Measurements from ENCODE around the gene KIF11.
"Not testable (repeated sequence)": the region's sequence is repeated elsewhere in the genome, so short reads cannot be mapped to it uniquely, and the experiment has no call there.

KIF11 gene

GRCh38 chr10:92591550-92592022 lies 1.3 kb upstream of the KIF11 start:
- peak; percentile 50 for DNase-seq

GRCh38 chr10:92593619-92594588 lies 974 bp downstream of the KIF11 start:
- DNase-seq, result no peak

GRCh38 chr10:92595505-92595904 lies 2.6 kb downstream of the KIF11 start:
- DNase-seq, result no peak

GRCh38 chr10:92598321-92598720 lies 5.4 kb downstream of the KIF11 start:
- DNase-seq, result no peak

- no peak for DNase-seq
These were observed 11.9 kb downstream of the KIF11 start for GRCh38 chr10:92604841-92605240.

GRCh38 chr10:92615515-92615914 lies 22.6 kb downstream of the KIF11 start:
- no peak for DNase-seq

- DNase-seq, result no peak
These were observed 26.4 kb downstream of the KIF11 start for GRCh38 chr10:92619368-92619767.

- no peak for DNase-seq
These were observed 35.0 kb downstream of the KIF11 start for GRCh38 chr10:92627845-92628480.

GRCh38 chr10:92629945-92630344 lies 37.0 kb downstream of the KIF11 start:
- DNase-seq, result no peak

GRCh38 chr10:92638037-92638436 lies 45.1 kb downstream of the KIF11 start:
- no peak for DNase-seq

GRCh38 chr10:92640107-92640506 lies 47.2 kb downstream of the KIF11 start:
- DNase-seq, result no peak

GRCh38 chr10:92641492-92641891 lies 48.6 kb downstream of the KIF11 start:
- no peak for DNase-seq

- no peak for DNase-seq
These were observed 52.0 kb downstream of the KIF11 start for GRCh38 chr10:92644921-92645320.

GRCh38 chr10:92650864-92651263 lies 57.9 kb downstream of the KIF11 start:
- not testable (repeated sequence) for DNase-seq

- DNase-seq, result no peak
These were observed 62.5 kb downstream of the KIF11 start for GRCh38 chr10:92655426-92655825.

- DNase-seq, result no peak
These were observed 63.5 kb downstream of the KIF11 start for GRCh38 chr10:92656266-92656961.

- DNase-seq, result no peak
These were observed 64.1 kb downstream of the KIF11 start for GRCh38 chr10:92657024-92657423.

GRCh38 chr10:92662848-92663247 lies 69.9 kb downstream of the KIF11 start:
- DNase-seq, result no peak

GRCh38 chr10:92664322-92664721 lies 71.4 kb downstream of the KIF11 start:
- no peak for DNase-seq

- DNase-seq, result no peak
These were observed 74.1 kb downstream of the KIF11 start for GRCh38 chr10:92667078-92667477.

GRCh38 chr10:92677708-92678107 lies 84.8 kb downstream of the KIF11 start:
- no peak for DNase-seq

- DNase-seq, result no peak
These were observed 85.3 kb downstream of the KIF11 start for GRCh38 chr10:92678206-92678605.

GRCh38 chr10:92681306-92681834 lies 88.4 kb downstream of the KIF11 start:
- no peak for DNase-seq

All from NCI-H748 treated with DMSO at 0.1 percent for 48 hours (cell line).